Measurements from ENCODE around the gene SORT1. TPM values are rescaled to one million over a fixed set of nuclear protein-coding genes. Genes with fewer than 3 reads are reported as not detected.
A peak's percentile ranks its signal among the peaks of the same experiment; 100 is the strongest.

The SORT1 gene
- total RNA-seq, 3 donors from 2014 or later: 89.8 to 109 (median 107) TPM

GRCh38 chr1:109402025-109402424 is 4.3 kb upstream of the SORT1 start:
- Histone ChIP-seq H3K9me3 (no peaks in the 10 kb centered on the region), H3K36me3 (ENCODE audit: low read depth) (no peaks in the 10 kb centered on the region), H3K4me3 (no peak overlapping the region), H3K4me1 (ENCODE audit: low read depth) (peaks cover 7% of the 10 kb centered on the region)
- no peak for DNase-seq
- intact Hi-C loops (cut with DNase I, micrococcal nuclease): no loop called here
- no peak for ATAC-seq
- TF ChIP-seq CTCF (IDR thresholded peaks at IDR 0.05): no peak

- no peaks in the 10 kb centered on the region for H3K36me3 ChIP-seq (ENCODE audit: low read depth)
- no peak for DNase-seq
- intact Hi-C loops (cut with DNase I, micrococcal nuclease): no loop called here
- no peak overlapping the region for H3K4me3 ChIP-seq
- H3K9me3 ChIP-seq: no peaks in the 10 kb centered on the region
- TF ChIP-seq CTCF (IDR thresholded peaks at IDR 0.05): no peak
- no peak for ATAC-seq
- H3K4me1 ChIP-seq (ENCODE audit: low read depth): peaks cover 19% of the 10 kb centered on the region
Measured at GRCh38 chr1:109400035-109400655, 2.4 kb upstream of the SORT1 start.

GRCh38 chr1:109399326-109399957 is 1.7 kb upstream of the SORT1 start:
- Histone ChIP-seq H3K4me1 (ENCODE audit: low read depth) (peaks cover 20% of the 10 kb centered on the region), H3K36me3 (ENCODE audit: low read depth) (no peaks in the 10 kb centered on the region), H3K9me3 (no peaks in the 10 kb centered on the region), H3K4me3 (no peak overlapping the region)
- no peak for TF ChIP-seq CTCF (IDR thresholded peaks at IDR 0.05)
- intact Hi-C loops (cut with DNase I, micrococcal nuclease): loop anchor here in 1 of 2 donors (5.0 kb wide), 2 partner anchors 122 to 137 kb away; no protein-coding TSS in a partner anchor
- ATAC-seq (peak; percentile 39), DNase-seq (peak in 1 of 3 donors; percentile 73)

GRCh38 chr1:109398343-109399225 is 866 bp upstream of the SORT1 start:
- intact Hi-C loops (cut with DNase I, micrococcal nuclease): loop anchor here in 1 of 2 donors (5.0 kb wide), 2 partner anchors 121 to 136 kb away; no protein-coding TSS in a partner anchor
- DNase-seq: no peak
- peak; percentile 25 for ATAC-seq

More at GRCh38 chr1:109398343-109399225, 866 bp upstream of the SORT1 start:
- no peak for TF ChIP-seq CTCF (IDR thresholded peaks at IDR 0.05)
- no peaks in the 10 kb centered on the region for H3K9me3 ChIP-seq
- peak overlapping the region; percentile 65 for H3K4me3 ChIP-seq
- peaks cover 26% of the 10 kb centered on the region for H3K4me1 ChIP-seq (ENCODE audit: low read depth)
- H3K36me3 ChIP-seq (ENCODE audit: low read depth): no peaks in the 10 kb centered on the region
